Lower leg skin (tissue), 3 donors: ENCODE results near the gene REXO1.

Experiments used
- POLR2A ChIP-seq, 2 donors: fragments of 450-650 bp; IDR thresholded peaks; one replicate each; pipeline ENCODE4 v1.6.1; 2016 to 2017; ENCODE audit warnings: antibody characterized with exemption in 2 of 2, mild to moderate bottlenecking in 1 of 2, moderate library complexity in 1 of 2
- TF ChIP-seq, protein P1 (sequence below), 3 donors: fragments of 450-650 bp; IDR thresholded peaks; one replicate each; pipeline ENCODE4 v1.5.1; 2016; ENCODE audit warnings: antibody characterized with exemption in 3 of 3, mild to moderate bottlenecking in 3 of 3, moderate library complexity in 2 of 3

DNA sequence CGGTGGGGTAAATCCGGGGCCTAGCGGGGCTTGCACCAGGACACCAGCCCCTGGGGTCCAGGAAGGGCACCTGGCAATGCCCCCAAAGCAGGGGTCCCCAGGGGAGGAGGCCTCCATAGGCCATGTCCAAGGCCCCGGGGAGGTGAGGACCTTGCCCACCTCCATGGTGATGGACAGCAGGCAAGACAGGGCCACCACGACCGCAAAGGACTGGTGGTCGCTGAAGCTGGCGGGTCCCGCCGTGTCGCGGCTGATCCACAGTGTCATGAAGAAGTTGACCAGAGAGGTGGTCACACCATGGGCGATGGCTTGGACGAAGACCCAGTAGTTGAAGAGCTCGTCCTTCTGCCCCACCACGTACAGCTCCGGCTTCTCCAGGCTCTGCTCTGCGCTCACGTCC is 63.0 kb downstream of the REXO1 start:
- no peak for TF ChIP-seq POLR2A (IDR thresholded peaks at IDR 0.05)
- TF ChIP-seq, protein P1, sequence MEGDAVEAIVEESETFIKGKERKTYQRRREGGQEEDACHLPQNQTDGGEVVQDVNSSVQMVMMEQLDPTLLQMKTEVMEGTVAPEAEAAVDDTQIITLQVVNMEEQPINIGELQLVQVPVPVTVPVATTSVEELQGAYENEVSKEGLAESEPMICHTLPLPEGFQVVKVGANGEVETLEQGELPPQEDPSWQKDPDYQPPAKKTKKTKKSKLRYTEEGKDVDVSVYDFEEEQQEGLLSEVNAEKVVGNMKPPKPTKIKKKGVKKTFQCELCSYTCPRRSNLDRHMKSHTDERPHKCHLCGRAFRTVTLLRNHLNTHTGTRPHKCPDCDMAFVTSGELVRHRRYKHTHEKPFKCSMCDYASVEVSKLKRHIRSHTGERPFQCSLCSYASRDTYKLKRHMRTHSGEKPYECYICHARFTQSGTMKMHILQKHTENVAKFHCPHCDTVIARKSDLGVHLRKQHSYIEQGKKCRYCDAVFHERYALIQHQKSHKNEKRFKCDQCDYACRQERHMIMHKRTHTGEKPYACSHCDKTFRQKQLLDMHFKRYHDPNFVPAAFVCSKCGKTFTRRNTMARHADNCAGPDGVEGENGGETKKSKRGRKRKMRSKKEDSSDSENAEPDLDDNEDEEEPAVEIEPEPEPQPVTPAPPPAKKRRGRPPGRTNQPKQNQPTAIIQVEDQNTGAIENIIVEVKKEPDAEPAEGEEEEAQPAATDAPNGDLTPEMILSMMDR (IDR thresholded peaks at IDR 0.05): no peak
